ENCODE measurements around the gene CCDC188.

GRCh38 chr22:20186871-20187546 is 36.2 kb upstream of the CCDC188 start:
- TF ChIP-seq EZH2 (IDR thresholded peaks at IDR 0.05; ENCODE audit: borderline replicate concordance, low read length), result no peak
- no peak for TF ChIP-seq CTCF (IDR thresholded peaks at IDR 0.05; ENCODE audit: low read length)

All from OCI-LY1 (cell line).